HS-27A (cell line): ENCODE results near the gene FHAD1.
"Not testable (repeated sequence)": the region's sequence is repeated elsewhere in the genome, so short reads cannot be mapped to it uniquely, and the experiment has no call there.

Source experiments
- DNase-seq: peaks from one replicate; pipeline ENCODE4 v3.0.0-alpha.2; 2012; ENCODE audit warnings: low read depth, missing footprints

The FHAD1 gene

DNA sequence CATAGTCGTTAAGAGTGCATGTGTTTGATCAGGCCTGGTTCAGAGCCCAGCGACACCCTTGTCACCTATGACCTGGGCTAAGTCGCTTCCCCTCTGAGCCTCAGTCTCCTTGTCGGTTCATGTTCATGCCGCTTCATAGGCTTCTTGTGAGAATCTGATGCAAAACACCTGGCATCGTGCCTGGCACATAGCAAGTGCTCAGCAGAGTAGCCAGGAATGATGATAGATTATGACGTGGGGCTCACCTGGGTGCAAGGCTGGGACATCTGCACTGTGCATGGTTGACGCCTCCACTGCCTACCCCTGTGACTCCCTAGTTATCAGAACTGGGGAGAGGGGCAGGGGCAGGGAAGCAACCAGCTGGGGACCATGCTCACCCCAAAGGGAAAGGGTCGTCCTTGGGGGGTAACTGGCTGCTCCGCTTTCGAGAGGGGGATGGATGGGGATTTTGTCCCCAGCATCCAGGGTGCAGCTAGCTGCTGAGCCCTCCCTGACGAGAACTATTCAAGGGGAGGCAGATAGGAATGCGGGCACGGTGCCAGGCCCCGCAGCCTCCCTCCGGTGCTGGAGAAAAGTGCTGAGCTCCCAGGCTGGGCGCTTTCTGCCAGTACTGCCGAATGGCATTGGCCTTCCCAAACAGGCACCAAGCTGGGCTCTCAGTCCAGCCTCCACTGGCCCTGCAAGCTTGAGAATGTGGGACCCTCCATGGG, 171.9 kb downstream of the FHAD1 start:
- no peak for DNase-seq

GRCh38 chr1:15420853-15421465, 173.9 kb downstream of the FHAD1 start:
- no peak for DNase-seq

DNA sequence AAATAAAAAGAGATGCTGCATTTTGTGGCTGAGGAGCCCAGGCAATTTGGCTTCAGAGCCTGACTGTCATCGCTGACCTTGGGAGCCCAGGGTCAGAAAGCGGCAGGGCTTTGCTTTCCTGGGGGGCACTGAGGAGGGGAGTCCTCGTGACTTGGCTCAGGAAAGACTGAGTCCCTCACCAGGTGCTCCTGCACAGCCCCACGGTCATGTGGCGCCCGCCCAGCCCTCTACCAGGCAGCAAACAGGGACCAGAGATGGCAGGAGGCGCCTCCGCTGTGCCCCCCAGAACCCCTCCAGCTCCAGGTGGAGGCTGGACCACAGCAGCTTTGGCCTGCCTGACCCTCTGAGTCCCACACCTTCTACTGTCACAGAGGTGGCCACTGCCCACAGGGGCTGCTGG, 175.8 kb downstream of the FHAD1 start:
- no peak for DNase-seq

DNA sequence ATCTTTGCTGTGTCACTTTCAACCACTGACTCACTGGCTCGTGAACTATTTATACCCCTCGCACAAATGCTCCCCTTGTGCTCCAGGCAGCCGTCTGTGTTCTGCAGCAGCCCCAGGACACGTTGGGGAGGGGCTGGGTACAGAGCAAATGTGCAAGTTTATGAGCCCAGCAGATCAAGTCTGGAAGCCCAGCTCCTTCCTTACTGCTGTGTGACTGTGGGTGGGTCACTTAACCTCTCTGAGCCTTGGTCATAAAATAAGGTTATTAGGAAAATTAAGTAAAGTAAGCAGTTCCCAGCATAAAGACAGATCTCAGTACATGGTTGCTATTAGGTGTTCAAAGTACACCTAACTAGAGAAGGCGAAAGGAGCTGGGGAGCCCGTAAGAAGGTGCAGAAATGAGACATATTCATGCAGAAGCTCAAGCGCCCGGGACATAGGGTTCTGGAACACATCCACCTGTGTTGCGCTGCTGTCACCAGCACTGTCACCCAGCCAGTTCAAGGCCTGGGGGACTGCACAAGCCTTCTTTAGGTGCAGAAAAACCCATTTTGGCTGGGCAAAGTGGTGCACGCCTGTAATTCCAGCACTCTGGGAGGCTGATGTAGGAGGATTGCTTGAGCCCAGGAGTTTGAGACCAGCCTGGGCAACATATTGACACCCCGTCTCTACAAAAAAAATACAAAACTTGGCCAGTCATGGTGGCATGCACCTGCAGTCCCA, 176.5 kb downstream of the FHAD1 start:
- DNase-seq = no peak

GRCh38 chr1:15424146-15424667, 177.2 kb downstream of the FHAD1 start:
- DNase-seq = no peak

DNA sequence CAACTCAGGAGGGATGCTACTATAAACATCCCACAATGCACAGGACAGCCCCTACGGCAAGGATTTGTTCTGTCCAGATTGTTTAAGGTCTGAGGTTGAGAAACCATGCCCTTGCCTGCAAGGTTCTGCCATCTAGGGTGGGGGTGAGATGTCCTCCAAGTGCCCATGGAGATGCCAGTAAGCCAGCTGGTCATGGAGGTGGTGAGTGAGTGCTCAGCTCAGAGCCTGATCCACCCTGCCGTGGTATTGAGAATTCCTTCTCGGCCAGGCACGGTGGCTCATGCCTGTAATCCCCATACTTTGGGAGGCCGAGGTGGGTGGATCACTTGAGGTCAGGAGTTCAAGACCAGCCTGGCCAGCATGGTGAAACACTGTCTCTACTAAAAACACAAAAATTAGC, 178.0 kb downstream of the FHAD1 start:
- no peak for DNase-seq

DNA sequence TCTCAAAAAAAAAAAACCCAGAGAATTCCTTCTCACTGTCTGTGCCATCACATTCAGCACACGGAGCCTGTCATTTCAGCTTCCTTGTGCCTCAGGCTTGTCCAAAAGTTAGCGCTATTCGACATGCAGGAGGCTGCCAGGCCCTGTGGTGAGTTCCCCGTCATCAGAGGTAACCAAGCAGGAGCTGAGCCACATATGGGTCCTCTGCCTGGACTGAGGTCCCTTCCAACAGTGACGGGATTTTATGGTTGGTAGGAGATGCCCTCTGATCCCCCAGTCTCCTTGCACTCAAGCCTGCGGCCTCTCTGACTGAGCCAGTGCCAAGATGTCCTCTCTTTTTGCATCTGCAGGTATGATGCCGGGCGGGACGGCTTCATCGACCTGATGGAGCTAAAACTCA, 178.5 kb downstream of the FHAD1 start:
- DNase-seq = no peak

- DNase-seq = no peak
These were observed 178.9 kb downstream of the FHAD1 start for GRCh38 chr1:15425958-15426357.

GRCh38 chr1:15426492-15427279, 179.7 kb downstream of the FHAD1 start:
- DNase-seq = no peak

DNA sequence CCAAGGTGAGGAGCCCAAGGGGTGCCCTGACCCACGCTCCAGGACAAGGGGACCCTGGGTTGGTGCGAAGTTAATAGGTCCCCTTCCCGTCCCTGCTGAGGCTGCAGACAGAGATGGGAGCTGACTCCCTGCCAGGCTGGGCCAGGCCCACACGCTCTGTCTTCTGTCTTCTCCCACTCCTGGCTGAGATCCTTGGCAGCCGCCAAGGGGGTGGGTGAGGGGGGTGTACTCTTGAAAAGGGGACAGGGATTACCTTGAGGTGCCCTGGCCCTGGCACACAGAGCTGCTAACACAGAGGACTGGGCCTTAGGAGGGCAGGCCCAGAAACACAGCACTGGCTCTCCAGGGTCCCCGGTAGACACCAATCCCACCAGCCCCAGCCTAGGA, 180.2 kb downstream of the FHAD1 start:
- no peak for DNase-seq

GRCh38 chr1:15428252-15428651, 181.2 kb downstream of the FHAD1 start:
- not testable (repeated sequence) for DNase-seq

DNA sequence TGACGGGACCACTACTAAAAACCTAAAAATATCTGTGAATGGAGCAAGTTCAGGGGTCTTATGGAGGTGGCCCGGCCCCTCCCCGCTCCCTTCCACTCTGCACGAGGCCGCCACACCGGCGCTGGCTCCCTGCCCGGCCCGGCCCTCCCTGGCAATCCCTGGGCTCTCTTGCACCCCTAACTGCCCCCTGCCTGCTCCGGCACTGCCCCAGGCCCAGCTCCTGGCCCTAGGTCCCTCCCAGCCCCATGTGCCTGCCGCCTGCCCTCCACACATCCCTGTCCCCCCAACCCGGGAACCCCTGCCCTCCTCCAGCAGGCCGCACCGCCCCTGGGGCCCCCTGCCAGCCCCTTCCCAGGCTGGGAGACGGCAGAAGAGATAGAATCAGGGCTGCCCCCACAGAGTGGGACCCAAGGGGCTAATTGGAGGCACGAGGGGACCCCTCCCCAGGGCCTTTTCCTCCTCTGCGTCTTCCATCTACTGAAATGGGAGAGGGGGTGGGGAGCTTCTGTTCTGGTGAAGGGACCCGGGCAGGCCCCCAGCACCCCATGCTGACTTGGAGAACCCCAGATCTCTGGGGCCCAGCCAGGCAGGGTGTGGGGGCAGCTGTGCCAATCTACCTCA, 181.9 kb downstream of the FHAD1 start:
- DNase-seq = no peak

- no peak for DNase-seq
These were observed 182.7 kb downstream of the FHAD1 start for GRCh38 chr1:15429701-15430149.

DNA sequence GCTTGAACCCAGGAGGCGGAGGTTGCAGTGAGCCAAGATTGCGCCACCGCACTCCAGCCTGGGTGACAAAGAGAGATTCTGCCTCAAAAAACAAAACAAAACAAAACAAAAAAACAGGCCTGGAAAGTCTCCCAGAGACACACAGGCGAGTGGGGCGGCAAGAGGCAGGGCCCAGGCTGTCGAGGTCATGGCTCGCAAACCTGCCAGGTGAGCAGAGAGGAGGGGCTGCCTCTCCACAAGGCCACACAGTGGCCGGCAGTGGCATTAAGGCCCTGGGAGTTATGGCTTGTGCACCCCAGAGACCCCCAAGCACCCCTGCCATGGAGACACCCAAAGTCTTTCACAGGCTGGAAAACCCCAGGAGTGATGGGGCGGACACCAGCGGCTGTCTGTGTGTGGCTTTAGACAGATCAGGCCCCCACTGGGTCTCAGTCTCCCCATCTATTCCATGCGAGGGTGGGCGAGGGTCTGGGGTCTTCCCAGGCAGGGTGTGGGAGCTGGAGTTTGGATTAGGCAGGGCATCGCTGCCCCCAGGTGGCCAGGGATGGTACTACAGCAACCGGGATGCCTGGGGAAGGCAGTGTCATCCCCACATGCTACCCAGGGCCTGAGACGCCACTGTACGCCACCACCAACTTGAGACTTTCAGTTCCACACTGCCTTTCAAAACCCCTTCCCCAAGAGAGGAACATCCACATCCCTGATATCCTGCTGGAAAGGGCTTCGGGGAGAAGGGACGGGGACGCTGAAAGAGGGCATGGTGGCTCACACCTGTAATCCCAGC, 184.0 kb downstream of the FHAD1 start:
- no peak for DNase-seq

GRCh38 chr1:15431571-15431948, 184.5 kb downstream of the FHAD1 start:
- DNase-seq = no peak

DNA sequence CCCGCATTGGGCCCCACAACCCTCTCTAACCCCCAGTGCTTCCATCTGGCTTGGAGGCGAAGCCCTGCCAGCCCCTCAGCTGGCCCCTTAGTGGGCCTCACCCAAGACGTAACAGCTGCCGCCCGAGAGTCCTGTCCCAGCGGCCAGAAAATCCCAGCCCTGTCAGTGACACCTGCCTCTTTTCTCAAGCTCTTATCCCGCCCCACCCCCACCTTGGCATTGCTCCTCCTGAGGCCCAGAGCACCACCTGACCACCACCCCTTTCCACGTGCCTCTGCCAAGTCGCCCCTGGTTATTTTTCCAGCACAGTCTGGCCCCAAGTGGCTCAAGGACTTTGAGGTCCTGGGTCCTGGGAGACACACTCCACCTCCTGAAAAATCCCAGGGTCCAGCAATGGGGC, 185.3 kb downstream of the FHAD1 start:
- no peak for DNase-seq

DNA sequence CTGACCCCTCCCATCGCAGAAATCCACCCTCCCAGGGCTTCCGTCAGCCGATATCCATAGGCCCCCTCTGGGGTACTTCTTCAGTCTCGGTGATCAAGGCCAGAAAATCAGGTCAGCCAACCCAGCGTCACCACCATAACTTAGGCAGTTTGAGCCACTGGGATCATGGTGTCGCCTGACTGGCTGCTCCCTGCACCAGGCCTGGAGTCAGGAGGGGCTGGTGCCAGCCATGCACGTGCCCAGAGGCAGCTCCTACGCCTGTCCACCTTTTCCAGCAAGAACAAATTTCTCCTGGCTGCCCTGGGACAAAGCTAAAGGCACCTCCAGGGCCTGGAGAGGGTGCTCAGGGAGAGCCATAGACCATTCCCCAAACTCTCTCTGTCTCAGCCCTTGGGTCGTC, 186.4 kb downstream of the FHAD1 start:
- DNase-seq = no peak

DNA sequence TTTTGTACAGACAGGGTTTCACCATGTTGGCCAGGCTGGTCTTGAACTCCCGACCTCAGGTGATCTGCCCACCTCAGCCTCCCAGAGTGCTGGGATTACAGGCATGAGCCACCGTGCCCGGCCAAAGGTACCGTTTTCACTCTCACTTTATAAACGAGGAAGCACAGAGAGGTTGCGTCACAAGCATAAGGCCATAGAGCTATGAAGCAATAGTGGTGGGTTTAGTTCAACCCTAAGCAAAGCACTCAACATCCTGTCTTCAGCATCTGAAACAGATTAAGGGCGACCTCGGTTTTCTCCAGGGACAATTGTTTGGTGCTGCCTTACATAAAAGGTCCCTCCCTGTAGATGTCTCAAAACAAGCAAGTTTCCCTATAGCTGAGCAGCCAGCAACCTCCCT, 187.7 kb downstream of the FHAD1 start:
- DNase-seq = not testable (repeated sequence)

GRCh38 chr1:15435239-15436077, 188.4 kb downstream of the FHAD1 start:
- DNase-seq = no peak

DNA sequence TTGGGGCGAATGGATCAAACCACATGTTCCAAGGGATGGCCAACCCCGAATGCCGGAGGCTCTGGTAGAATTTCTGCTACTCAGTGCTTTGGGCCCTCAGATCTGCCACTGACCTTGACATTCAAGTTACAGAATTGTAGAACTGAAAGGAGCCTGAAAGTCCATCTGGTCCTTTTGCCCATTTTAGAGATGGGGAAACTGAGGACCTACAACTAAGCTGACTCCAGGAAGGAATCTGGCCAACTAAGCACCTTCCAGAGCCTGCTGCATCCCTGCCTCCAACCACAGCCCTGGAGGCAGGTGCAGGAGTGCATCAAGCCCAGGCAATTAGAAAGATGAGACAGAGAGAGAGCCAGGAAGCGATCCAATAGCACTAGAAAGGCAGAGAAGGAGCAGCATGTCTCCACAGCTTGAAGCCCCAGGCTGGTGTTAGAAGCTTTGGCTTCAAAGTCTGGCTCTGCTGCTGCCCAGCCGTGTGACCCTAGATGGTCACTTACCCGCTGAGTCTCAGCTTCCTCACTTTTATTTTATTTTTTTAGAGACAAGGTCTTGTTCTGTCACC, 189.9 kb downstream of the FHAD1 start:
- DNase-seq = no peak
